CD4-positive, alpha-beta T cell treated with Interleukin-17A for 4 hours (primary cell): ENCODE data around the gene ARHGEF2.

Experiments used
- DNase-seq: peaks from one replicate; pipeline ENCODE4 v3.0.0-alpha.2; 2020; ENCODE audit warnings: mixed read lengths

ARHGEF2 gene

GRCh38 chr1:155978325-155978972 lies at the start of gene ARHGEF2:
Gene ARHGEF2, minus strand, starts transcription at chr1:155978547. Its CDS starts 120 bp downstream, at chr1:155978427.
- peak; percentile 88 for DNase-seq

- no peak for DNase-seq
These were observed 48.2 kb upstream of the ARHGEF2 start for GRCh38 chr1:156026588-156026987.

GRCh38 chr1:156025876-156026275 lies 47.5 kb upstream of the ARHGEF2 start:
- DNase-seq: peak; percentile 33

- no peak for DNase-seq
These were observed 46.5 kb upstream of the ARHGEF2 start for GRCh38 chr1:156024801-156025200.

- no peak for DNase-seq
These were observed 43.6 kb upstream of the ARHGEF2 start for GRCh38 chr1:156021954-156022353.

- no peak for DNase-seq
These were observed 42.7 kb upstream of the ARHGEF2 start for GRCh38 chr1:156021093-156021428.

GRCh38 chr1:156020293-156021092 lies 42.1 kb upstream of the ARHGEF2 start, which contains the start of gene SSR2:
Gene SSR2, minus strand, starts transcription at chr1:156020951. Its CDS starts 784 bp downstream, at chr1:156020167.
- DNase-seq: peak; percentile 86

- DNase-seq: no peak
These were observed 41.6 kb upstream of the ARHGEF2 start for GRCh38 chr1:156019946-156020292.

GRCh38 chr1:156014829-156015228 lies 36.5 kb upstream of the ARHGEF2 start:
- DNase-seq: no peak

- no peak for DNase-seq
These were observed 33.9 kb upstream of the ARHGEF2 start for GRCh38 chr1:156012051-156012817.

GRCh38 chr1:156009404-156009803 lies 31.1 kb upstream of the ARHGEF2 start:
- no peak for DNase-seq

GRCh38 chr1:156006666-156007376 lies 28.5 kb upstream of the ARHGEF2 start:
- no peak for DNase-seq

GRCh38 chr1:156004843-156005584 lies 26.7 kb upstream of the ARHGEF2 start:
- DNase-seq: peak; percentile 39

- no peak for DNase-seq
These were observed 25.5 kb upstream of the ARHGEF2 start for GRCh38 chr1:156003923-156004188.

- DNase-seq: no peak
These were observed 24.0 kb upstream of the ARHGEF2 start for GRCh38 chr1:156002188-156002911.

- DNase-seq: no peak
These were observed 23.4 kb upstream of the ARHGEF2 start for GRCh38 chr1:156001662-156002171.

- no peak for DNase-seq
These were observed 22.8 kb upstream of the ARHGEF2 start for GRCh38 chr1:156001021-156001661.

- DNase-seq: no peak
These were observed 21.6 kb upstream of the ARHGEF2 start for GRCh38 chr1:155999964-156000363.

GRCh38 chr1:155996166-155996565 lies 17.8 kb upstream of the ARHGEF2 start:
- DNase-seq: no peak

GRCh38 chr1:155993595-155993994 lies 15.2 kb upstream of the ARHGEF2 start:
- DNase-seq: no peak
